ENCODE data around the gene LCLAT1. TPM values are rescaled to one million over a fixed set of nuclear protein-coding genes. Genes with fewer than 3 reads are reported as not detected.

LCLAT1 gene
- total RNA-seq, 1 donor from 2014 or later, result 27.7 TPM

- Mint-ChIP-seq H3K36me3 (ENCODE audit: low read depth) (no peaks in the 10 kb centered on the region), H3K9me3 (no peaks in the 10 kb centered on the region), H3K27me3 (ENCODE audit: low read depth) (no peaks in the 10 kb centered on the region), H3K4me1 (peaks cover 5% of the 10 kb centered on the region), H3K4me3 (no peak overlapping the region), H3K27ac (ENCODE audit: unreplicated experiment) (no peak overlapping the region)
- no peak for TF ChIP-seq CTCF (conservative IDR thresholded peaks at IDR 0.05)
- no peak for DNase-seq (ENCODE audit: low read depth, low spot score)
Observed at GRCh38 chr2:30683236-30683956, 236.3 kb downstream of the LCLAT1 start.

- no peaks in the 10 kb centered on the region for H3K9me3 Mint-ChIP-seq
- H3K4me1 Mint-ChIP-seq, result peaks cover 2% of the 10 kb centered on the region
- no peak overlapping the region for H3K4me3 Mint-ChIP-seq
- no peak for TF ChIP-seq CTCF (conservative IDR thresholded peaks at IDR 0.05)
- no peak for DNase-seq (ENCODE audit: low read depth, low spot score)
- no peaks in the 10 kb centered on the region for H3K36me3 Mint-ChIP-seq (ENCODE audit: low read depth)
- H3K27ac Mint-ChIP-seq (ENCODE audit: unreplicated experiment), result no peak overlapping the region
- H3K27me3 Mint-ChIP-seq (ENCODE audit: low read depth), result no peaks in the 10 kb centered on the region
Observed at GRCh38 chr2:30684026-30684425, 237.0 kb downstream of the LCLAT1 start.

GRCh38 chr2:30684516-30684915 lies 237.5 kb downstream of the LCLAT1 start:
- Mint-ChIP-seq H3K4me3 (no peak overlapping the region), H3K36me3 (ENCODE audit: low read depth) (no peaks in the 10 kb centered on the region), H3K27ac (ENCODE audit: unreplicated experiment) (no peak overlapping the region), H3K4me1 (no peaks in the 10 kb centered on the region), H3K9me3 (no peaks in the 10 kb centered on the region), H3K27me3 (ENCODE audit: low read depth) (no peaks in the 10 kb centered on the region)
- no peak for DNase-seq (ENCODE audit: low read depth, low spot score)
- TF ChIP-seq CTCF (conservative IDR thresholded peaks at IDR 0.05), result no peak

DNA sequence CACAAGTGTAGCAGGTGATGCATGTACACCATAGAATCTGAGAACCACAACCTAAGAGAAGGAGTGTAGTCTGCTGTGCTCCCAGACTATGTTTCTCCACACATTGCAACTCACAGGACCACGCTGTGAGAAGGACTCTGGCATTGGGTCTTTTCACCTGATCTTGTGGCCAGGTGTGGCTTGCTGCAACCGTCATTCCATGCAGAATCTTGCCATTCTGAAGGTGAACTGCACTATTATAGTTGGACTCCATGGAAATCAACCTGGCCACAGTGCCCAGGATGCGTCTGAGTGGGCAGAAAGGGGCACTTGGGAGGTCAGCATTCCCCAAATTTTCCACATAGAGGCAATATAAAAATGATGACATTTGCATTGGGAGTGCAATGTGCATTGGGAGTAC lies 237.9 kb downstream of the LCLAT1 start:
- H3K36me3 Mint-ChIP-seq (ENCODE audit: low read depth), result no peaks in the 10 kb centered on the region
- TF ChIP-seq CTCF (conservative IDR thresholded peaks at IDR 0.05), result no peak
- H3K27me3 Mint-ChIP-seq (ENCODE audit: low read depth), result no peaks in the 10 kb centered on the region
- no peaks in the 10 kb centered on the region for H3K4me1 Mint-ChIP-seq
- H3K27ac Mint-ChIP-seq (ENCODE audit: unreplicated experiment), result no peak overlapping the region
- DNase-seq (ENCODE audit: low read depth, low spot score), result no peak
- H3K4me3 Mint-ChIP-seq, result no peak overlapping the region
- no peaks in the 10 kb centered on the region for H3K9me3 Mint-ChIP-seq

DNA sequence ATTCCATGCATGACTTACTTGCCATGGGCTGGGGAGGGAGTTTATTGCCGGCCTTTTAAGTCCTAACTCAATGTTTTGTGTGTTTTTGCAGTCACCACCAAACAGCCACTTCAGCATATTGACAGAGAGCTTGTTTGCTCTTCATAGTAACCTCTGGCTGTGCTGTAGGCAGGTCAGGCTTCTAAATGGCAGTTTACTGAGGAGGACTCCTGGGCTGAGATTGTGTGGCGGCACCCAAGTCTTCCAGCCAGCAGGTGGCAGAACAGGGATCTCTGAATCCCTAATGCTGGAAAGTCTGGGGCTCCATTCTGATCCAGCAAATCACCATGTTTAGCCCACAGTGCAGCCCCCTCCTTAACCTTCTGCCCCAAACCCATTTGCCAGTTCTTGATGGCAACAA lies 239.0 kb downstream of the LCLAT1 start:
- Mint-ChIP-seq H3K4me3 (no peak overlapping the region), H3K9me3 (no peaks in the 10 kb centered on the region), H3K36me3 (ENCODE audit: low read depth) (no peaks in the 10 kb centered on the region), H3K27ac (ENCODE audit: unreplicated experiment) (no peak overlapping the region), H3K27me3 (ENCODE audit: low read depth) (no peaks in the 10 kb centered on the region), H3K4me1 (no peaks in the 10 kb centered on the region)
- no peak for TF ChIP-seq CTCF (conservative IDR thresholded peaks at IDR 0.05)
- peak; percentile 15 for DNase-seq (ENCODE audit: low read depth, low spot score)
